ENCODE results near the gene NEK4.

NEK4 gene

DNA sequence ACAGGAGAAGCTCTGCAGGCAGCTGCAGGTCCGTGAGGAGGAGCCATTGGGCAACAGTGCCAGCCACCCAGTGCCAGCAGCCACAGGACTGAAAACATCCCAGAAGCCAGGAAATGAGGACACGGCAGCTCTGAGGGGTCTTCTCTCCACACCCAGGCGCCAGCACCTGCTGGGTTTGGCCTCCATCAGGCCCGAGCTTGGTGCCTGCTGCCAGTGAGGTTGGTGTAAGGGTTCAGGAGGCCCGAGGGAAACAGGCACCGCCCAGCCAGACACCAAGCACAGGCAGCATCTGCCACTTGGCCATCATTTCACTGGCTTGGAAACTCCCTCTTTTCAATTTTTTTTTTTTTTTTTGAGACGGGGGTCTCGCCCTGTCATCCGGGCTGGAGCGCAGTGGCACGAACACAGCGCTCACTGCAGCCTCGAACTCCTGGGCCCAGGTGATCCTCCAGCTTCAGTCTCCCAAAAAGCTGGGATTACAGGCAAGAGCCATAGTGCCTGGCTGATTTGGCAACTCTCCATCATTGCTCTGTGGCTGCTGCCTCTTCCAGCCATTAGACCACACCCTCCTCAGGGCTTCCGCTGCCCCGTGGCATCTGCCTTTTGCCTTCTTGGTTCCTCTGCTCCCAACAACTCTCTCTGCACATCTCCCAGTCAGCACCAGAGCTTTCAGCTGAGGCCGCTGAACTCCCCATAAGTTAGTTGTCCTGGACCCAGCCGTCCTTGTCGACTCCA lies 22.4 kb upstream of the NEK4 start:
- DNase-seq = peak; percentile 42

DNA sequence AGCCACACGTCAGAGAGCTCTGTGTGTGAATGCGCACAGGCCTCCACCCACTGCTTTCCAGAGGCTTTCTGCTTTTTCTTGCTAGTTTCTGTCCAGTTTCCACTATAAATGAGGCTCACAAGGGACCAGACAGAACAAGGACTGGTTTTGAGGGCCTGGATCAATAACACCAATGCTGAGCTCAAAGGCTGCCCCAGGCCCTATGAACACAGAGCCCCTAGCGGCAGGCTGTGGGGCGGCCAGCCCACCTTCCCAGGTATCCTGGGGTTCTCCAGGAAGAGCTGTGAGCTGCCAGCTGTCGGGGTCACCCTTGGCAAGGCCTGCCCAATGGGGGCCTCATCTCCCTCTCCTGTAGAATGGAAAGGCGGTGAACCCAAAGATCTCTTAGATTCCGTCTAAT lies 21.7 kb upstream of the NEK4 start:
- no peak for DNase-seq

DNA sequence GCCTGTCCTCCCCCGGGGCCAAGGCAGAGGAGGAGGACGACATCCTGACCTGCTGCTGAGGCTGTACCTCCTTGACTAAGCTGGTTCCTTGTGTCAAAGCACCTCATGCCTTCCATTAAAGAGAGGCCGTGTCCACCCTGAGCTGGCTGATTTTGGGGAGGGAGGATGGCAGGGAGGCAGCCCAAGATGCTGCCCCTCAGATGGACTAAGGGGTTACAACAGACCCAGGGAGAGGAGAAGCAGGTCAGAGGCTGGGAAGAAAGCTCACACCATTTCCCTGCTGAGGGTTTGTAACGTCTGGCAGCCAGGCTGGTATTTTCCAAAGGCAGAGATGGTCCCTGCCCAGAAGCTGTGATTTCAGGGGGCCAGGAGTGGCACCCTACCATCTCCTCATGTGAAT lies 21.2 kb upstream of the NEK4 start:
- DNase-seq = no peak

DNA sequence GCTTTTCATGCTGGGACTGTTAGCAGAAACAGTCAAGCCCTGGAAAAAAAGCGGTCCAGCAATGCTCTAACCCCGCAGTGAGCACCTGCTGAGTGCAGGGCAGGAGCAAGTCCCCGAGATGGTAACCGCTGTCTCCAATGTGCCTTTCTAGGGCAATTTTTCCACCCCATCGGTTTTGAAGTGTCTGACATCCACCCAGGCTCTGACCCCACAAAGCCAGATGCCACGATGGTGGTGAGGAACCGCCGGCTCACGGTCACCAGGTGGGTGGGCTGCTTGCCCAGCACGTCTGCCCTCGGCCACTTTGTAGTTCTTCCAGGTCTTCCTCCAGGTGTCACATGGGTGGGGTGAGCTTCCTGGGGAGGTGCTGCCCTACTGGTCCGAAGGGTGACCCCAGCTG lies 20.6 kb upstream of the NEK4 start:
- no peak for DNase-seq

DNA sequence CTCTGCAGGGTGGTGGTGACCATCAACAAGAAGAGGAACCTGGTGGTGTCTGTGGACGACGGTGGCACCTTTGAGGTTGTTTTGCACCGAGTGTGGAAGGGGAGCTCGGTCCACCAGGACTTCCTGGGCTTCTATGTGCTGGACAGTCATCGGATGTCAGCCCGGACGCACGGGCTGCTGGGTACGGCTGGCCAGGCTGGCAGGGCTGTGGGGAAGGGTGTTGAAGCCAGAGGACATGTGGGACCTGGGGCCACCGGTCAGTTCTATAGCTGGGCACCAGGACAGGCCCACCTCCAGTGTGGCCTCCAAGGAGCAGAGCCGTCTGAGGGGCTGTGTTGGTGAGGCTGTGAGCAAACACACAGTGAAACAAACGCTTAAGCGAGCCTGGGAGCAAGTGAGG lies 20.0 kb upstream of the NEK4 start:
- DNase-seq = no peak

DNA sequence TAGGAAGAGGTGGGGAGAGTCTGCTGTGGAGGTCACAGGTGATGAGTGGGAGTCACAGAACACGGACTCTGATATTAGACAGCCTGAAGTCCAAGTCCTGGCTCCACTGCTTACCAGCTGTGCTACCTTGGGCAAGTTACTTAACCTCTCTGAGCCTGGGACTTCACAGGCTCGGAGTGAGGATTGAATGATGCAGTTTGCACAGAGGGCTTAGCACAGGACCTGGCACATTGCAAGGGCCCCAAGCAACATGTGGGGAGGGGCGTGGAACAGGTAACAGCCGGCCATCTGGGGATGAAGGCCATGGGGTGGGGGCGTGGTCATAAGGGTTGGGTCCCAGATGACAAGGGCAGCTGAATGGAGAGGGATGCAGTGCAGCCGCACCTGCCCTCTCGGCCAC lies 19.6 kb upstream of the NEK4 start:
- DNase-seq = no peak

DNA sequence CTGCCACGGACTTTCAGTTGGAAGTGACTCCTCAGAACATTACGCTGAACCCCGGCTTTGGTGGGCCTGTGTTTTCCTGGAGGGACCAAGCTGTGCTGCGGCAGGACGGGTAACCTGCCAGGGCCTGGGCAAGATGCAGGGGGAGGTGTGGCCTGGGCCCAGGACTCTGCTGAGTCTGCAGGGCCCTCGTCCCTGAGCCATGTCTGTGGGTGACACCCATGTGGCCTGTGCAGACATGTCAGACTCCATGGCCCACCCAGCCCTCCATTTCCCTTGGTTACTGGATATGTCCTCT lies 19.0 kb upstream of the NEK4 start:
- DNase-seq = no peak

DNA sequence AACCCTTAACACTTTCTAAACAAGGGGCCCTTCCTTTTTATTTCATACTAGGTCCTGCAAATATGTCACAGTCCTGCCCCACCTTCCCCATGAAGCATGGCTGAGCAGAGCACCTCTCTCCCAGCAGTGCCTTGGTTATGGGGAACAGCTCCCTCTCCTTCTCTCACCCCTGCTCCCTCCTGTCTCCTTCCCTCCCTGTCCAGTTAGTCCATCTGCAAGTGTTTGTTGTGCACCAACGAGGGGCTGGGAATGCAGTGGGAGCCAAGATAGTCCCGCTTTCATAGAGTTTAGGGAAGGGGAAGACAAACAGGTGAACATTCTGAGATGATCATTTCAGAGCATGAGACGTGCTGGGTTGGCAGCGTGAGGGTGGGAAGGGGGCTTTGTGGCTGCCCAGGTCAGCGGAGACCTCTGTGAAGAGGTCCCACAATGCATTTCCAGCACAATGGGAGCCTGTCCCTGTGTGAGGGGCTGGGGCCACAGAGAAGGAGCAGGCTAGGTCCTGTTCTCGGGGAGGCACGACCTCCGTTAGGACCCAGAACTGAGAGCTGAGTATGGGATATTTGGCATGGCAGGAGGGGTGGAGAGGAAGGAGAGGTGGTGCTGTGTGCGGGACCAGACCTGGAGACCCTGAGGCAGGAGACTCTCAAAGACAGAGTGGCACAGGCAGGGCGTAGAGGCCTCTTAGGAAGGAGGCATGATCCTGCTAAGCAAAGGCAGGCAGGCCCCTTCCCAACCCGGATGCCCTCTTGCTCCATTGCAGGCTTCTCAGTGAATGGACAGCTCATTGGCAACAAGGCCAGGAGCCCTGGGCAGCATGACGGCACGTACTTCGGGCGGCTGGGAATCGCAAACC lies 18.4 kb upstream of the NEK4 start:
- DNase-seq = no peak

DNA sequence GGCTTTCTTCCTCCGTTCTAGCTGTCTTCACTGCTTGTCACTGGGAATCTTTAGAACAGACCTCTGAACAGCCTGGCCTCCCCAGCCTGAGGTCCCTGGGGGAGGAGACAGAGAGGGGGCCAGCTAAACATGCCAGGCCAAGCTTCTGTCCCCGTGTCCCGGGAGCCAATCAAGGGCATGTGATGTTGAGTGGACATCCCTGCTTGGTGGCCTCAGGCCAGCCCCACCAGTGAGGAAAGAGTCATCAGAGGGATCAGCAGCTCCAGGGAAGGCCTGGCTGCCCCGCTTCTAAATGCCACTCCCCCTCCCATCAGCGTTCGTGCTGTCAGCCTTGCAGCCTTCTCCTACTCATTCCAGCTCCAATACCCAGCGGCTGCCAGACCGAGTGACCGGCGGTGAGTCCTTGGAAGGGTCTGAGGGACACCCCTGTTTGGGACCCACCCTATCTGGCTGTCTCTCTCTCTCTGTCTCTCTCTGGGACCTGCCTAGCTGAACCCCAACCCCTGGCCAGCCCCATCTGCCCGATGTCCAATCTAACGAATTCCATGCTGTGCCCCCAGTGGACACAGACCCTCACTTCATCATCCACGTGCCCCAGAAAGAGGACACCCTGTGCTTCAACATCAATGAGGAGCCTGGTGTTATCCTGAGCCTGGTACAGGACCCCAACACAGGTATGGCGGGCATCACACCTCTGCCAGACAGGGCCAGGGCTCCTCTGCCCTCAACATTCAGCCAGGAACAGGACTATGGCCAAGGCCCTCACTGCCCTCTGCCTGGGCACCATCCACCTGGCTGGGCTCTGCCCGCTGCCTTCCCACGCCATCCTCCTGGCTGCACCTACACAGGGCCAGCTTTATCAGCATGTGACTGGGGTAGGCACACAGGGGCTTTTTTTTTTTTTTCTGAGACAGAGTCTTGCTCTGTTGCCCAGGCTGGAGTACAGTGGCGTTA lies 17.2 kb upstream of the NEK4 start:
- DNase-seq = no peak

DNA sequence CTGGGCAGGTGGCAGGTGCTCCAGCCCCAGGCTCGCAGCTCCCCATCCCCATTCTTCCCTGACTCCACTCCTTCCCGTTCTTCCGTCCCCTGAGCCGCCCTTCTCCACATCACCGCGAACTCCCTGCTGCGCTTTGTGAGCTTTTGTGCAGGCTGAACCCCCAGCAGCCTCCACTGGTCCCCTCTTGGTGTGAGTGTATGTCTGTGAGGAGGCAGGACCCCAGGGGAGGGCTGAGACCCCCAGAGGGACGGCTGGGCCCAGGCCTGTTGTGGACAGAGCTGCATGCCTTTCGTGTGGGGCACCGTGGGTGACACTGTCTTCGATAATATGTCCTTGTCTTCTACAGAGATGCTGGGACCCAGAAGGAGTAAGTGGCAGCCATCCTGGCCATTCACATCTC lies 16.5 kb upstream of the NEK4 start:
- DNase-seq = no peak

DNA sequence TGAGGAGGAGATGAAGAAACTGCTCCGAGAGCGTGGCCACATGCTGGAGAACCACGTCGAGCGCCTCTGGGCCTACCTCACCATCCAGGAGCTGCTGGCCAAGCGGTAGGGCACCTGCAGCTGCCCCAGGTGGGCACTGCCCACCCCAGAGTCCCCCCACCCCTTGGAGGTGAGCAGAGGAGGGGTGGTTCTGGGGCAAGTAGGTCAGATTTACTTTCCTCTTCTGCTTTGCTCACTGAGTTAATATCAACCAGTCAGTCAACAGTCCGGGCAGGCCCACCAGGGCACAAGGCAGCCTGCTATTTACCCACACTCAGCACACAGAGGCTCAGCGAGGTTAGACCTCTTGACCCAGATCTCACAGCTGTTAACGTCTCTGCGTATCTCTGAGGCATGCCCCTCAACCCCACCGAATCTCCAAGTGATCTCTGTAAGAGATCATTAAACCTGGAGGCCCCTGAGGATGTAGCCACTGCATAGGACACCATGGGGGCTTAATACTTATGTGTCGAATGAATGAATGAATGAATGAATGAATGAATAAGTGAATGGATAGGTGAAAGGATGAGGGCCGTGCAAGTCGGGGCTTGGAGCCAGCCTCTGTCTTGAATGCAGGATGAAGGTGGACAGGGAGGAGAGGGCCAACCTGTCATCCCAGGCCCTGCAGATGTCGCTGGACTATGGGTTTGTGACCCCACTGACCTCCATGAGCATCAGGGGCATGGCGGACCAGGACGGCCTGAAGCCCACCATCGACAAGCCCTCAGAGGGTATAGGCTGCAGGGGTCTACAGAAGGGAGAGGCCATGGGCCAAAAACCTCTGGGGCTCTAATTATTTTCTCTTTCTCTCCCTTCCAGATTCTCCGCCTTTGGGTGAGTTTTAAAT lies 15.8 kb upstream of the NEK4 start:
- no peak for DNase-seq

DNA sequence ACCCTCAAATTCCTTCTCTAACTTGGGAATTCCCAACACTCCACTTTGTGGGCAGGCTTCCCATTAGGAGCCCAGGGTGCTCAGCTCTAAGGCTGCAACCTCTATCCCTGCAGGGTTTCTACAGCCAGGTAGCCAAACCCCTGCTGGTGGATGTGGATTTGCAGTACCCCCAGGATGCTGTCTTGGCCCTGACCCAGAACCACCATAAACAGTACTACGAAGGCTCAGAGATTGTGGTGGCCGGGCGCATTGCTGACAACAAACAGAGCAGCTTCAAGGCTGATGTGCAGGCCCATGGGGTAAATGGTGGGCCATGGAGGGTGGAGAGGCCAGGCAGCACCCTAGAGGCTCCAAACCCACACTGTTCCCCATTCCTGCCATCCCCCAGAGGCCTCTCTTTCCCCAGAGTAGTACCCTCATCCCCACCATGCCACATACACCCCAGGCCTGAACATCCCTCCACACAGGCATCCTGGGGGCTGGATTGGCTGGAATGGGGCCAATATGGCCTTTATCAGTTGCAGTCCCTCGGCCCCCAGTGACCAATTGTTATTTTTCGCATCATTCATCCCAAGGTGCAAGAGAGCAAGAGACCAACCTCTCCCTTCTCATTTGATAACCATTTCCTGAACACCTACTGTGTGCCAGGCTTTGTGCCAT lies 14.3 kb upstream of the NEK4 start:
- DNase-seq = no peak

DNA sequence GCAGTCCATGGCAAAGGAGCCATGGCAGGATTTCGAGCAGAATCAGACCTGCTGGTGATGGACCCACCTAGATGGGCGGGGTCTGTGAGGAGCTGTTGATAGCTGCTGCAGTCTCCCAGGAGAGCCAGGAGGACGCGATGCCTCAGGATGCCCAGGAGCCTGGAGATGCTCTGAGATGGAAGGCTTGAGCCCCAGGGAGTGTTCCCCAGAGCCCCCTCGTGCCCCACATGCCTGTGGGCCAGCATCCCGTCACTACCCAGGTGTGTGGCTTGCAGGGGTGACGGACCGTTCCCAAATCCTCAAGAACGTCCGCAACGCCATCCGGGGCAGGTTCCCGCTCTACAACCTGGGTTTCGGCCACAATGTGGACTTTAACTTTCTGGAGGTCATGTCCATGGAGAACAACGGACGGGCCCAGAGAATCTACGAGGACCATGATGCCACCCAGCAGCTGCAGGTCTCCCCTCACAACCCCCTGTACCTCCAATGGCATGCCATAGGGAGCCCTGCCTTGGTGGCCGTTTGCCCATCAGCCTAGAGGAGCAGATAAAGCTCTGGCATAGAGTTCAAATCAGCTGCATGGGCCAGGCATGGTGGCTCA lies 13.4 kb upstream of the NEK4 start:
- DNase-seq = no peak

DNA sequence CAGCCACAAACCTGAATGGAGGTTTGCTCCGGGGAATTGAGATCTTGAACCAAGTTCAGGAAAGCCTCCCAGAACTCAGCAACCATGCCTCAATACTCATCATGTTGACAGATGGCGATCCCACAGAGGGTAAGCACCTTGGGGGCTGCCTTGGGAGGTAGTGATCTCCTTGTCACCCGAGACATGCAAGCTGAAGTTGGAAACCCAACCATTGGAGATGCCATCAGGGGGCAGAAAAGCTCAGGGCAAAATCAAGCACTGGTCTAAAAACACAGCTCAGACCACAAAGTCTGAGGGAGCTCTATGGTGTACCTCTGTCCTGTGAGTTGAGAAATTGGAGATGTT lies 12.4 kb upstream of the NEK4 start:
- DNase-seq = no peak

DNA sequence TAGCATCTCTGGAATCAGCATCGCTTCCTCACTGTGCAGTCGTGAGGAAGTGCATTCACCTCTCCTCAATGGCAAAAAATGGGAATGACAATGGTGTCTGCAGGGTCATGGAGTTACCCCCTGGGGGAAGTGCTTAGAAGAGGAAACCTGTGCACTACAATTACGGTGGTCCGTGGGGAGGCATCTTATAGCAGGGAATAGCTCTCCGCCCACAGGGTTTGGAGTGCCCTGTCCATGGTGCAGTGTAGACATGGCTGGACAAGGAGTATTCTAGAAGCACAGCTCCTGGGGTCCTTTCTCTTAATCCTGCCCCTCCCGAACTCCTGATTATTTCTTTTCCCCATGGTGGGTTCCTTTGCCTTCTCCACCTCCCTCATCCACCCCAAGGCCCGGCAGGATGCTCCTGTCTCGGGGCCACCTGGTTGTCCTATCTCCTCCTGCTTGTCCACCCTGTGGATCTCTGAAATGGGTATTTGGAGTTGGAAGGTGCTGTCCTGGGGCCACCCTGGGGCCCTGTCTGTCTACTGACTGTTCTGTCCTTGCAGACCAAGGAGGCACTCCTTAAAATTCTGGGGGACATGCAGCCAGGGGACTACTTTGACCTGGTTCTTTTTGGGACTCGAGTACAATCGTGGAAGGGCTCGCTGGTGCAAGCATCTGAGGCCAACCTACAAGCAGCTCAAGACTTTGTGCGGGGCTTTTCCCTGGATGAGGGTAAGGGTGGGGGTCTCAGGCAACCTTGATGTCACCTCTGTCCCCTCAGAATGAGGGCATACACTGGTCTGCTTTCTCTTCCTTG lies 11.9 kb upstream of the NEK4 start:
- DNase-seq = no peak

DNA sequence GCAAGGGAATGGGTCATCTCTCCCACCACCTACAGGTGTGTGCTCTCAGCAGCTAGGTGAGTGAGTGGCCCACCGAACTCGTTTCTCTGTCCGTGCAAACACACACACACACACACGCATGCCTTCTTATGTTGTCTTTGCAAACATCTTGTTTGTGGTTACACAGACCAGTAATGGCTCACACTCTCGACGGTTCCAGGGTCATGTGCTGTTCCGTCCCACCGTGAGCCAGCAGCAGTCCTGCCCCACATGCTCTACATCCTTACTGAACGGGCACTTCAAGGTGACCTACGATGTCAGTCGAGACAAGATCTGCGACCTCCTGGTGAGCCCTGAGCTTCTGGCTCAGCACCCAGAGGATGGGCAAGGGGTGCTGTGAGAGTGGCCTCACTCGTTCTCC lies 11.0 kb upstream of the NEK4 start:
- DNase-seq = no peak

DNA sequence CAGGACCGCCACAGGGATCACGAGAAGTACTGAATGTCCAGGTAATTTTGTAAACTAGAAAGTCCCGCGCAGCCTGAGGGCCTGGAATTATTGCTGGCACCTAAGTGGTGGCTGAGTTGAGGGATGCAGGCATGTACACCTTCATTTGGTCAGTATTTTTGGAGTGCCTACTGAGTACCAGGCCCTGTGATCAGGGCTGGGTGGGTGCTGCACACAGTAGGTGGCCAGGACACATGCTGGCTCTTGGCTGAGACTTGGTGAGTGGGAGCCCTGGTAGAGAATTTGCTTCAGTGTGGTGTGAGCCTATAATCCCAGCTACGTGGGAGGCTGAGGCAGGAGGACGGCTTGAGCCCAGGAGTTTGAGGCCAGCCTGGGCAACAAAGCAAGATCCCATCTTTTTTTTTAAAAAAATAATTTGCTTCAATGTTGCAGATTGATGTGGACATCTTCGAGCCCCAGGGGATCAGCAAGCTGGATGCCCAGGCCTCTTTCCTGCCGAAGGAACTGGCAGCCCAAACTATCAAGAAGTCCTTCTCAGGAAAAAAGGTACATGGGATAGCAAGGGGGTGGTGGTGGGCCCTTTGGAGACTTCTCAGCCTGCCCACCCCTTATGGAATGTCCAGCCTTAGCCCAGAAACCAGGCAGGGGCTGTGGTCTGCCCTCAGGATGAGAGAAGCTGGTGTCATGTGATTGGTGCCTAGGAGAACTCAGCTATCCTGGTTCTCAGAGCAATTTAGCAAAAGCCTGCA lies 9.3 kb upstream of the NEK4 start:
- DNase-seq = no peak

DNA sequence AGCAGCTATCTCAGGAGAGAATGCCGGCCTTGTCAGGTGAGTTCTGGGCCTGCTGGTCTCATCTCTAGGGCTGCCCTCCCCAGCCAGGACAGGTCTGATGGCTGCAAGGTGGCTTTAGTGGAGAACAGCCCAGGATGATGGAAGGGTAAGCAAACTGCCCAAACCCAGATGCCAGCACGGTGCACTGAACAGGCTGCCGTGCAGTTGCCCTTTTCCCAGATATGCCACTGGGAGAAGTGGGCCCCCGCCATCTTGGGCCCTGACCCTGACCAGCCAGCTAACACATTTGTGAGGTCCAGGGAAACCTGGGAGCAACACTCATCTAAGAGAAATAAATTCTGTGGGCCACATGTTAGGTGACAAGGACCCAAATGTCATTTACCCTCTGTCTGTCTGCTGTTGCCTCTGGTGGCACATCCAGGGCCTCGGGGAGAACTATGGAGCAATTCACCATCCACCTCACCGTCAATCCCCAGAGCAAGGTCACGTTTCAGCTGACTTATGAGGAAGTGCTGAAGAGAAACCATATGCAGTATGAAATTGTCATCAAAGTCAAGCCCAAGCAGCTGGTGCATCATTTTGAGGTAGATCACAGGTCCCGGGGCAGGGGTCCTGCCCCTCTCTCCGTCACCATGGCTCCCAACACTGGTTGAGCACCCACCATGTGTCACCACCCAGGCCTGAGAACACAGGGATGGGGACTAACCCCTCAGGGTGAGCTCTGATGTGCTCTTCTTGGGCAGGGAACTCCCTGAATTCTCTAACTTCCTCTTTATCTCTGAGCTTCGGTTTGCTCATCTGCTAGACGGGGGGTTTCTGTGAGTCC lies 8.5 kb upstream of the NEK4 start:
- DNase-seq = no peak
